Measurements from ENCODE around the gene ZNF275.
"Not testable (repeated sequence)": the region's sequence is repeated elsewhere in the genome, so short reads cannot be mapped to it uniquely, and the experiment has no call there.

ZNF275 gene

GRCh38 chrX:153333821-153334653, at the start of gene ZNF275:
Gene ZNF275, plus strand, starts transcription at chrX:153334153. Its CDS starts 2,527 bp downstream, at chrX:153336680.
- peak; percentile 78 for DNase-seq (ENCODE audit: low spot score)

DNA sequence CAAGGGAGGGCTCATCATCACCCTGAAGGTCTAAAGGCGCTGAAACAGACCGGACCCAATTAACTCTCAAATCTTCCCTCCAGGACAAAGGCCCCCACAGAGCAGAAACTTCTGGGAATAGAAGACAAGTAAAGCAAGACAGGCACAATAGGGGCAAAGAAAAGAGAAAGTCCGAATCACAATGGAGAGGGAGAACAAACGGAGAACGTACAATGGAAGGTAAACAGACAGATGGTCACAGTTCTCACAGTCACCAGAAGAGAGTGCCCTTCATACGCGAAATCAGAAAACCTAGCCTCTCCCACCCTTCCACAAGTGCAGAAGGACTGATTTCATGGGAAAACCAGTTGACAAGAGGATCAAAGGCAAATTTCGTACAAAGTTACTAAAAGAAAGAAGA, 48.3 kb upstream of the ZNF275 start:
- not testable (repeated sequence) for DNase-seq (ENCODE audit: low spot score)

DNA sequence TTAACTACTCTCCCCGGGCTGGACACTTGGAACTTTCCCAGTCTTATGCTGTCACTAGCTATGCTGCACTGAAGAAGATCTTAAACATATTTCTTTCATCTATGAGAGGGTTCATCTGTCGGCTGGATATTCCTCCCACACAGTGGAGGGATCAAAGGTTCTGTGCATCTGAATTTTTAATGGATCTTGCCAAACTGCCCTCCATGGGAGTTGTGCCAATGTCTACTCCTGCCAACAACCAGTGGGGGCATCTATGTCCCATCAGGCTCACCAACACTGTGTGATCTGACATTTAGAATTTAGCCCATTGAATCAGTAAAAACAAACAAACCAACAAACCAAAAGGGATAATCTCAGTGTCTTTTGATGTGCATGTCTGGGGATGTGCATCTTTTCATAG, 45.1 kb upstream of the ZNF275 start:
- DNase-seq (ENCODE audit: low spot score): not testable (repeated sequence)

DNA sequence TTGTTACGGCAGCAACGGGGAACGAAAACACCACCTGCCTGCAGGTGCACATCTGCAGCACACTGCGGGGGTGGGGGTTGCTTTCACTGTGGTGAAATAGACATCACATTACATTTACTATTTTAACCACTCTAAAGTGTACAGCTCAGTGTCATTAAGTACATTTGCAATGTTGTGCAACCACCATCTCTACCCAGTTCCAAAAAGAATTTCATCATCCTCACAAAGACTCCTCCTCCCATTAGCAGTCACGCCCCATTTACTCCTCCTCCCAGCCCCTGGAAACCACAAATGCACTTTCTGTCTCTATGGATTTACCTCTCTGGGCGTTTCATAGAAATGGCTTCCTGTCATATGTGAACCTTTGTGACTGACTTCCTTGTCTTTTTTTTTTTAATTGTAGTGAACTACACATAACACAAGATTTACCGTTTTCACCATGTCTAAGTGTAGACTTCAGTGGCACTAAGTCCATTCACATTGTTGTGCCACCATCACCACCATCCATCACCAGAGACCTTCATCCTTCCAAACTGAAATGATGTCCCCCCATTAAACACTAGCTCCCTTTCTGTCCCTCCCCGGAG, 40.4 kb upstream of the ZNF275 start:
- DNase-seq (ENCODE audit: low spot score): not testable (repeated sequence)

GRCh38 chrX:153297376-153297775, 36.6 kb upstream of the ZNF275 start:
- no peak for DNase-seq (ENCODE audit: low spot score)

- DNase-seq (ENCODE audit: low spot score): no peak
These were observed 34.1 kb upstream of the ZNF275 start for GRCh38 chrX:153299855-153300254.

DNA sequence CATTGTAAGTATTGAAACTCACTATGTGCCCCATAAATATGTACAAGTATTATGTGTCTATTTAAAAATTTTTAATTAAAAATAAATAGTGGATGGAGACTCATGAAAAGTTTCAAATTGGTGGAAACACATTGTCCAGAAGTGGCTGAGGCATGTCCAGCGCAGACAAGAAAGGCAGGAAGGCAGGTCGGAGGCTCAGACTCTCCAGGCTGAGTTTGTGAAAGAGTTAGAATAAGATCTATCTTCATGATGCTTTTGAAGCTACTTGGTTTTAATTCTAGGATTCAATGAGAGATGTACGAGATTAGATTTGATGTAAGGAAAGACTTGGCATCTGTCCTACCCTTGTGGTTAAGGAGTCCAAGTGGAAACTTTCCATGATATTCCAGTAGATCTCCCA, 32.2 kb upstream of the ZNF275 start:
- no peak for DNase-seq (ENCODE audit: low spot score)

- no peak for DNase-seq (ENCODE audit: low spot score)
These were observed 31.2 kb upstream of the ZNF275 start for GRCh38 chrX:153302796-153303195.

DNA sequence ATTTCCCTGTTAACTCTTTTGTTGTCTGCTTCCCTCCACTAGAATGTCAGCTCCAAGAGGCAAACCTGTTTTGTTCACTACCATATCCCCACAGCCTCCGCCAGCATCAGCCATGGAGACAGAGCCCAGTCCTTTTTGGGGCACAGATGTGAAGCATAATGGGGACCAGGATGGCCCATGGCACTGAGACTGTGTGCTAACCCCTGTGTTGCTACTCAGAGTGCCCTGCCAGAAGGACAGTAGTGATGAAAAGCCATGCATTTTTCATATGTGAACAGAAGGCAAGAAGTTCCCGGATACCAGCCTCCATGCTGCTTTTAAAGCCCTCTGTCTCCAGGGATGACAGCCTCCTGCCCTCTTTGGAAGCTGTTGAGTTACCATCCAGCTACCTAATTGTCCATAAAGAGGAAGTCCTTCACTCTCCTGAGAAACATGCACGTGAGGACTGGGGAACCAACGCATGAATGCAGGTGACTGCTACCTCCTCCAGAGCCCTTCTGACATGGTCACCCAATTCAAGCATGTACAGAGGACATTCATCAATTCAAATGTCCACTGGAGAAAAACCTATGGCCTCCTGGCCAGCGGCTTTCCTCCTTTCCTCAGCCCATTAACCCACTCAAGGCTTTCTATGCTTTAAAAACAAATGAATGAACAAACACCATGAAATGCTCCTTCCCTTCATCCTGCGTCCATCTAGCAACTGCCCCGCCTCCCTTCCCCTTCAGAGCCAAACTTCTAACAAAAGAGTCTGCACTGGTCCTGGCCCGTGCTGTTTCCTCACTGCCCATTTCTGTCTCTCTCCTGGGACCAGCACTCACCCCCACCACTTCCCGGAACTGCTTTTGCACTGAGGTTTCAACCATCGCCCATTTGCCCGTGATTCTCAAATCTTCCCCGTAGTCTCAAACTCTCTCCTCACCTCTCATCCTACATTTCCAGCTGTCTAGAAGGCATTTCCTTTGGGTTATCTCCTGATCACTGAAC, 30.4 kb upstream of the ZNF275 start:
- DNase-seq (ENCODE audit: low spot score): no peak

DNA sequence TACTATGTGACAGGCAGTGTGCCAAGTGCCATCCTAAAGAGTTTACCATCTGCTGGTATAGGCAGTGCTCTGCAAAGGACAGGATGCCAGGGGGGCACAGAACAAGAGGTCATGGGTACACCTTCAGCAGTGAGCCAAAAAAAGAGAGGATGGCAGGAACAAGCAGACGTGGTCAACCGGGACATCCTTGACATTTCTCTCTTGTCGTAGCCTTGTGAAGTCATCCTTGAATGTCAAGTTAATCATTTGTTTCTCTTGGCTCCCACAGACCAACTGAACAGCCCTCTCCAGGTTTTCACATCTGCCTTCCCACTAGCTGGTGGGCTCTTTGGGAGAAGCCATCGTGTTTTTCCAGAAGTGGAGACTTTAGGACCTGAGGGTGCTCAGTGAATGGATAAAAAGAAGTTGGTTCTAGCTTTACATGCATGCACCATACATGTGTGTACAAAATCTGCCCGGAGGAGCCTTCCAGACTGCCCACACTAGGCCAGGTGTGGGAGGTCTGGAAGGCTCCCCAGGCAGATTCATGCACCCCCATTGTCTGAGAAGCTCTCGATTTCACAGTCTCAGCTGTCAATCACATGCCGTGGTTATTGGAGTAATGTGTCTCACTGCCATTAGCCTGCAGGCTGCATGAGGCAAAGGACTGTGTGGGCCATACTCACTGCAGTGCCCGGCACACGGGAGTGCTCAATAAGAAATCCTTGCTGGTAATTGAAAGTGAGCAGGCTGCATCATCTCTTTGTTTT, 28.8 kb upstream of the ZNF275 start:
- no peak for DNase-seq (ENCODE audit: low spot score)

- DNase-seq (ENCODE audit: low spot score): no peak
These were observed 28.0 kb upstream of the ZNF275 start for GRCh38 chrX:153305972-153306371.

DNA sequence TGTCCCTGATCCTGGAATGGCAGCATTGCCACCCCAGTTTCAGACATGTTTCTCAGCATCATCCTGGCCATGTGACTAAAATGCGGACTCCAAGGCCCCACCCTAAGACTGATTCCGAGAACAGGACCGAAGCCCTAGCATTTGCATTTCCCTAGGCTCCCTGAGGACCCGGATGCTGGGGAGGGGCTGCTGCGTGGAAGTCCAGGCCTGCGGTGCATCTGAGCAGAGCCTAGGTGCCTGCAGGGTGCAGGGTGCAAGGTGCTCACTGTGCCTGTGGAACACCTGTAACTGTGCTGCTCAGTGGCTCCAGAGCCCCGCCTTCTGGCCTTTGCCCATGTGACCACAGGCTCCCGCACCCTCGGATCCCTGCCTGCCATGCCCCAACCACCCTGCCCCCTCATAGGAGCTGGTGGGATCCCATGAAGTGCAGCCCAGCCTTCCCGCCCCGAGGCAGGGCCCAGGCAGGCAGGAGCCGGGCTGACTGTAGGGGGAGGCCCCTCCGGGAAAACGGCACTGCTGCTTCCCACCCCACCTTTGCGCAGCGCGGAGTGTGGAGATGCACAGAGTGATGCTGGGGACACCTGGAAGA, 27.3 kb upstream of the ZNF275 start:
- DNase-seq (ENCODE audit: low spot score): no peak

DNA sequence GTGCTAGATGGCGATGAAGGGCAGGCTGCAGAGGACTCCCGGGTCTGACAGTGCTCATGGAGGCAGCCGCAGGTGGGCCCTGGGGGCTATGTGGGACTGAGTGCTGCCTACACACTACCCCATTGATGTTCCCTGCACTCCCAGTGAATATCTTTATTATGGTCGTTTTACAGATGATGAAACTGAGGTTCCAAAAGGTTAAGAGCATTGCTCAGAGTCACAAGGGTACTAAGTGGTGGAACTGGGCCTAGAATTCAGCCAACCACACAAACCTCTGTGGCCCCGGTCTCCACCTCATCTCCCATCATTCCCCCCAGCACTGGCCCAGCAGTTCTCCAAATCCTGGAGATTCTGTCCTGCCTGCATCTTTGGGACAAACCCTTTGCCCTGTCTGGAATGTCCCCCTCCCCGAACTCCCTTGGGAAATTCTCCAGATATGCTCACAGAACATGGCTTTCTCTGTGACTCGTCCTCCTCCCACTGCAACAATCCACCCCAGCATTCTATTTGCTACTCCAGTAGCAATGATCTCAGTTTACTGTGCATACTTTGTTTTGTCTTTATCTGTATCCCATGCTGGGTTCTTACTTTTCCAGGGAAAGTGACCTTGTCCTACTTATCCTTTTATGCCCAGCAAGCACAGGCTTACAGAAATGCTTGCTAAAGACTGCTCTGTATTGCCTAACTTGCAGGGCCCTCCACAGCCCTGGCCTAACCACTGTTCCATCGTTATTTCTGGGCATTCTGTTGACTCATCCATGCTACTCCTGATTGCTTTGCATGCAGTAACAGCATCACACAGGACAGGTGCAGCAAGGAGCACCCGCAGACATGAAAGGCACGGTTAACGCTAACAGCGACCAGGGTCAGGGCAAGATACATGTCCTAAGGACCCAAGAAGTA, 26.4 kb upstream of the ZNF275 start:
- no peak for DNase-seq (ENCODE audit: low spot score)

GRCh38 chrX:153310901-153311300, 23.1 kb upstream of the ZNF275 start:
- DNase-seq (ENCODE audit: low spot score): no peak

GRCh38 chrX:153312041-153312440, 21.9 kb upstream of the ZNF275 start:
- no peak for DNase-seq (ENCODE audit: low spot score)

DNA sequence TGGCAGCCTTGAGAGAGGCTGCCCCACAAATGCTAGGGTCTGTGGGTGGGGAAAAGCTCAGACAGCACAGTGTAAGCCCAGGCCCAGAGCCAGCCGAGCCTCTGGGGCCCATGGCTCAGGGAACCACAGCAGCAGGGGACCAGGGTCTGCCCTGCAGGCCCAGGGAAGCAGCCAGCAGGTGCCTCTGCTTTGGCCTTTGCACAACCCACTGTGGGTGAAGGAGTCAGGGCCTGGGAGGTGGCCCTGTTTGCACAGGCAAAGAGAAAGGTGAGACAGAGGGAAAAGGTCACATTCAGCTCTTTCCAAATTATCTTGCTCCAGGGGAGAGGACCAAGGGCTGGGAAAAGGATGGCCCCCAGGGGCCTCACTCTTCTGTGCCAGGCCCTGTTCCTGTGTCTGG, 21.1 kb upstream of the ZNF275 start:
- no peak for DNase-seq (ENCODE audit: low spot score)

- DNase-seq (ENCODE audit: low spot score): no peak
These were observed 16.6 kb upstream of the ZNF275 start for GRCh38 chrX:153317306-153317705.

GRCh38 chrX:153317996-153318722, 15.8 kb upstream of the ZNF275 start:
- DNase-seq (ENCODE audit: low spot score): no peak

- no peak for DNase-seq (ENCODE audit: low spot score)
These were observed 15.1 kb upstream of the ZNF275 start for GRCh38 chrX:153318811-153319210.
